Measurements from ENCODE around the gene DNAH6.

The DNAH6 gene

DNA sequence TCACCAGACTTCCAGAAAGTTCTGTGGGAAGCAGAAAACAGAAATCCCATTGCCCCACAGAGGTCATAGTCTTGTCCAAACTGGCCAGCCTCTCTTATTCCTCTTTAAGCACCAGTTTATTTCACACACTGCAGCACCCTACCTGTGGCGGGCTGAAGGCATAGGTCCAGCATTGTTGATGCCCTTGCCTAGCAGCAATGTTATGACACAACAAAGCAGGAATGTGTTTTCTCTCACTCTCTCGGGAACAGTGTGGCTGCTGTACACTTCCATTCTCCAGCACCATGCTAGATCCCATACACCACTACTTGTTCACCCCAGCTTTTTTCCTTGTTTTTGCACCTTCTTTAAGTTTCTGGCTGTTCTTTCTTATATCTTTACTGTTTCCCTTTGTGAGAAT, 181.6 kb downstream of the DNAH6 start:
- no peak for DNase-seq (ENCODE audit: low read depth)

DNA sequence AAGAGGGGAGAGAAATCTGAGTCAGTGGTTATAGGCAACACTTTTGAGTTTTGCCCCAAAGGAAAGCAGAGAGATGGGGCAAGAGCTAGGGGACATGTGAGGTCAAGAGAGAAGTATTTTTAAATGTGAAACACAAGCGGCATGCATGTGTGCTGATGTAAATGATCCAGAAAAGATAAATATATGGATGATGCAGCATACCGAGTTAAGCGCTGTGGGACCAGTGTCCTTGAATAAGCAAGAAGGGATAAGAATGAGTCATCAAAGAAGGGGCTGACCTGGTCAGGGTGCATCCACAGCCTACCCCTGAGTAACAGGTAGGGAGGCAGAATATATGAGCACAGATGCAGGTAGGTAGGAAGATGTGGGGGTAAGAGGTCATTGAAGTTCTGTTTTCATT, 183.7 kb downstream of the DNAH6 start:
- DNase-seq (ENCODE audit: low read depth): no peak

DNA sequence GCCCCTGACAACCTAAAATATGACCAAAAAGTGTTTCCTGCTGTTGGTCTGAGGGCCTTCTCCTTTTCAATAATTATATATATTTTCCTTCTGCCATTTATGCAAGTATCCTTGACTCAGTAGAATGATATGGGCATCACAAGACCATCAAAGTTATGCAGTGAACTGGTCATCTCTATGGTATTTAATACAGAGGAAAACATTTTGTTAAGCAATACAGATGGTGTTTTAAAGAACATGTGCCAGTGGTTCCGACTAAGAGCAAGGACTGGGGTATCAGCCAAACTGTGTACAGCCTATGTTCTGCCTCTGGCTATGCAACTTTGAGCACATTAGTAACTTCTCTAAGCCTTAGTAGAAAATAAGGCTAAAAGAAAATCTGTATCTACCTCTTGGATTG, 185.6 kb downstream of the DNAH6 start:
- DNase-seq (ENCODE audit: low read depth): no peak

DNA sequence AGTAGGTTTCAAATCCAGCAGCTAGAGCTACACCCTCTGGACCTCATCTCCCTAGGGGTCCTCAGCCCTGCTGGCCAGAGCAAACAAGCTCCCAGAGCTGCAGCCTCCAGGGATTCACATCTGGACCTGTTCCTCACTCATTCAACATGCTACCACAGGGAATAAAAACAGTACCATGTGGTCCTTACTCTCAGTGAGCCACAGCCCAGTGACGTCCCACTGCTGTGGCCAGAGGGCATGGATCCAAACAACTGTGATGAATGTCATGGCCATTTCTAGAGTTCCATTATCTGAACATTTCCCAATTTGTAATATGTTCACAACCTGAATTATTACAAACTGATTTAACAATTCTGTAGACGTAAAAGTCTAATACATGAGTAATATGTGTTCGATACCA, 186.6 kb downstream of the DNAH6 start:
- no peak for DNase-seq (ENCODE audit: low read depth)

DNA sequence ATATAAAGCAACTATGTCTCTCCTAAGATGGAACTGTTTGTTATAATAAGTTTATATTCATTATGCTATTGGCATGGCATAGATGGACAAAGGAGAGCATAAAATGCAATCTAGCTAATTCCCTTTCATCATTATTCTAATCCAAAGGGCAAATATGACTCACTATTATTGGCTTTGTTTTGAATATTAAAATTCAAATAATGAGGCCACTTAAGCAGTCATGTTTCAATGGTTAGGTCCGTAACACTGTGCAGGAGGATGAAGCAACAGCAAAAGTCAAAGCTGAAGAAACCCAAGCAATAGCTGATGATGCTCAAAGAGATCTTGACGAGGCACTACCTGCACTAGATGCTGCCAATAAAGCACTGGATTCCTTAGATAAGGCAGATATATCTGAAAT, 187.5 kb downstream of the DNAH6 start:
- no peak for DNase-seq (ENCODE audit: low read depth)

DNA sequence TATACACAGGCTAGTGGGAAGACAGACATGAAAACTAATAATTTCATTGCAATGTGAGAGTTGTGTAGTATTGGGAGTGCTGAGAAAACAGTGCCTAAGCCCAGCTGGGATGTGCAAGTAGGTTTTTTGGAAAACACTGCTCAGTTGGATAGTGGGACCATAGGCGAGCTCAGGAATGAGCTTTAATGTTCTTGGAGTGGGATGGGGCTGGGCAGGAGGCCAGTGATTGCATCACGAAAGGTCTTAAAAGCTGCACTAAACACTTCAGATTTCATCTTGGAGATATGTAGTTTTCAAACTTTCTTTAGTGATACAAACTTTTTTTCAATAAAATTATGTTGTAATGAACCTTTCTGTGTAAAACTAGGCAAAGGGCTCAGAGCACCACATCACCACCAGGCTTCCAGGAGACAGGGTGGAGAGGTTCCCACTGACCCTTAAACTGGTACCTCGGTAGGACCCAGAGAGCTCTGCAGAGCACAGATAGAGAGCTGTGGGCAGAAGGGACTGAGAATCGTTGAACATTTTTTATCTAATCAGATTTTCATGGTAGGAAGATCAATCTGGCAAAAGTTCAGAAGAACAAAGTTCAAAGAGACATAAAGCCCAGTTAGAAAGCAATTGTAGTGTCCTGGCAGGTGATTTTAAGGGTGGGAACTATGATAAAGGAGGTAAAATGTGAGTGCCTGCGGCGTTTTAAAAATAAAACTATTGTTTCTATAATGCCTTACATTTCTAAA, 188.4 kb downstream of the DNAH6 start:
- DNase-seq (ENCODE audit: low read depth): no peak

DNA sequence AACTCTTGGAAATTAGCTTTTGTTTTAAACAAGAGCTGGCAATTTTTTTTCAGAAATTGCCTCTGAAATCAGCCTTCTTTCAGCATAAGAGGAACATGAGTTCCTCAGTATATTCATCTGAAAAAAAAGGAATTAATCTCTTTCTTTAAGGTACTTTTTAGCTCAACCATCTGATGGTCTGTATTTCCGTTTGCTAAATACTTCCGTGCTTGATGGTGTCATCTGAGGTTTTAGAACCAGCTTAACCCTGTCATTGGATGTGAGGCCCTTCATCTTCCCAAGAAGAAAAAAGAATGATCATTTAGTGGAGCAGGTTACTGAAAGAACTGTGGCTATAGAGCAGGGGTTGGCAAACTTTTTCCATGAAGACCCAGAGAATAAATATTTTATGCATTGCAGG, 189.6 kb downstream of the DNAH6 start:
- DNase-seq (ENCODE audit: low read depth): no peak

DNA sequence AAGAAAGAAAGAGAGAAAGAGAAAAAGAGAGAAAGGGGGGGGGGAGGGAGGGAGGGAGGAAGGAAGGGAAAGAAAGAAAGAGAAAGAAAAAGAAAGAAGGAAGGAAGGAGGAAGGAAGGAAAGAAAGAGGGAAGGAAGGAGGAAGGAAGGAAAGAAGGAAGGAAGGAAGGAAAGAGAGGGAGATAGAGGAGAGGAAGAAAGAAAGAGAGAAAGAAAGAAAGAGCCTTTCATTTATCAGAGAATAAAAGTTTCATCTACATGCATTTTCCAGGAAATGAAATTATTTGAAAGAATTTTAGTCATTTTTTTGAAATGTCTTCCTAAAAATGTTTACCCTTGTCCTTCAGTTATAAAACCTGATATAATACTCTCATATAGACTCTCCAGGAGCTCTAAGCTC, 192.1 kb downstream of the DNAH6 start:
- no peak for DNase-seq (ENCODE audit: low read depth)

DNA sequence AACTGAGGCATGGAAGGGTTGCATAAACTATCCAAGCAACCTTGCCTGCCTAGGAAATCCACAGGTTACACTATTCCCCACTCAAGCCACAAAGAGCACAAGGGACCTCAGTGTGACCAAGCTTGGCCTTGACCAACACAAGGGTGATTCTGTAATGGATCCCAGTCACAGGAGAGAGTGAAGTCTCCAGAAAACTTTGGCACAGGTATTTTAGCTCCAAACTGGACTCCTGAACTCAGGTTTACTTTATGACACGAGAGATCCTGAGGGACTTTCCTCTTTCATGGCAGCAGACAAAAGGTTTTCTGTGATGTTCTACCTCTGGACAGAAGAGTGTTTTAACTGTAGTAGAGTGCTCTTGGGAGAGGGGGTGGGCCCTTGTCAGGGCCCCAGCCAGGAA, 195.4 kb downstream of the DNAH6 start:
- no peak for DNase-seq (ENCODE audit: low read depth)

DNA sequence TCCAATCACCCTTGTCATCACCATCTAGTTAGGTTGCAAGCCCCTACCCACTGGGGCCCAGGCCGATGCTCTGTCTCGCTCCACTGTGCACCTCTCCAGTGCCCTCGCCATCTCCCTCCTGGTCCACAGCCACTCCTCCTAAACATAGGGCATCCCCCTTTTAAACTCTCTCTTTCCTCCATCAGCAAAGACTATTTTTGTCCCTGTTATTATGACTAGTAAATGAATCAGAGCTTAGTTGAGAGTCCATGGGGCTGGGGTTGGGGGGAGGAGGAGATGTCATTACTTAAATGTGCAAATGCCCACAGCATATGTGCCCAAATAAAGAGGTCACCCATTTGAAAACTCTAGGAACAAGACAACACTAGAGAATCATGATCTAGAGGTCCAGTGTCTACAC, 197.1 kb downstream of the DNAH6 start:
- DNase-seq (ENCODE audit: low read depth): no peak

DNA sequence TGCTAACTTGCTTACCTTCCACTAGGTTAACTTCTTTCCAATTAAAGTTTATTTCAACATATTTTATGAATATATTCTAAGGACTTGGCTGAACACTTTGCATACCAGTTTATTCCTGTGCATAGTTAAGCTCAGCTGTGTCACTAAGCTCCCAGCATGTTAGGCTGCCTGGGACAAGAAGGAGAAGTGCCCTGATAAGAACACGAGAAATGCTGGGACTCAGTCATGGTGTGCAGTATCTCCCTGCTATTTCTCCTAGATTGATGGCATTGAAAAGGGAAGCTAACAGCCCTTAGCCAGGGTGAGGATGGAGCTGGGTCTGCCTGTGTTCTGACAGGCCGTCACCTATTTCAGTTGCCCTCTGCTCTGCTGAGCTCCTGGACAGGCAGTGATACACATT, 200.3 kb downstream of the DNAH6 start:
- DNase-seq (ENCODE audit: low read depth): no peak

DNA sequence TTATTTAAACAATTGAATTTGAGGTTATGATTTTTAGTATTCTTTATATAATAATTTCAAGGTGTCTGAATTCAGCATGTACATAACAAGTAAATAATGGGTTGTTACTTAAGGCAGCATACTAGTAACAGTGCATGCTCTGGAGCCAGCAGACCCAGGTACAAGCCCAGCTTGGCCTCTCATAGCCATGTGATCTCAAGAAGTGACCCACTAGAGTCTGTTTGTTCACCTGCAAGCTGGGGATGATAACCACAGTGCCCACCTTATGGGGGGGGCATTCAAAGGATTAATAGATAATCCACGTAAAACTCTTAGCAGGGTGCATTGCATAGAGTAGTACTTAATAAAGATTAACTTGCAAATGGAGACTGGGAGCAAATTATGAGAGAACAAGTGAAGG, 201.0 kb downstream of the DNAH6 start:
- DNase-seq (ENCODE audit: low read depth): no peak

DNA sequence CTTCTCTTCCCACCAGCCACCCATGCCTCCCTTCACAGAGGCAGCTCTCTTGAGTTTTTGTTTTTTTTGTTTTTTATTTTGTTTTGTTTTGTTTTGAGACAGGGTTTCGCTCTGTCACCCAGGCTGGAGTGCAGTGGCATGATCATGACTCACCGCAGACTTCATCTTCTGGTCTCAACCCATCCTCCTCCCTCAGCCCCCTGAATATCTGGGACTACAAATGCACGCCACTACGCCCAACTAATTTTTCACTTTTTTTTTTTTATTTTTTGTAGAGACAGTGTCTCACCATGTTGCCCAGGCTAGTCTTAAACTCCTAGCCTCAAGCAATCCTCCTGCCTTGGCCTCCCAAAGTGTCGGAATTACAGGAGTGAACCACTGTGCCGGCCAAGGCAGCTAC, 203.1 kb downstream of the DNAH6 start:
- no peak for DNase-seq (ENCODE audit: low read depth)

DNA sequence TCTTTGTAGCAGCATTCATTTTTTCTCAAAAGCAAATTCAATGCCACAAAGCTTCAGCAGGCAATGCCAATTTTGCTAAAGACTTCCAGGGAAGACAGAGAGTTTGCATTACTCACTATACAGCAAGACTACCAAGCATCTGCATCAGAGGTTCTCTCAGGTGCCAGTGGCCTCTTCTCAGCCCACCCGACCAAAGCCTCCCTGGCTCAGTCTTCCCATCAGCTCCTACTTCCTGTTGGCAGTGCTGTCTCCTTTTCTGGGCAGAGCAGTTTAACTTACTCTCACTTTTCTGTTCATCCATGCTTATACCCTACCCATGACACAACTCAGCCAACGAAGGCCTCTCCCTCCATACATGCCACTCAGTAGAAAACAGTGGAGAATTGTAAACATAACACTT, 207.5 kb downstream of the DNAH6 start:
- no peak for DNase-seq (ENCODE audit: low read depth)

DNA sequence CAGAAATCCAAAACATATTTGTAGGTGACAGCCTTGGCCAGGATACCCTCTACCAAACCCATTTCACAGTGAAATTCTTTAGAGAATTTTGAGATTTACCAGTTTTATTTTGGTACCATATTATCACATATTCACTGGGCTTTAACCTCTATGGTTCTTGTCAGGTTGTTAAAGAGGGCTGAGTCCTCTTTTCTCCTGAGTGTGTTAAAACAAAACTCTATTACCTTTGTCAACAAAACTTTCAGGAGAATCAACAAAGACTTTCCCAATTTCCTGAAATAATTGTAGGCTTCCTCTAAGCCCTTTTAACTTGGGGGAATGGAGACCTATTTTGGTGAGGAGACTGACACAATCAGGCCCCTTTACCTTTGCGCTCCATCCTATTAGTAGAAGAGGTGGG, 209.4 kb downstream of the DNAH6 start:
- DNase-seq (ENCODE audit: low read depth): no peak

DNA sequence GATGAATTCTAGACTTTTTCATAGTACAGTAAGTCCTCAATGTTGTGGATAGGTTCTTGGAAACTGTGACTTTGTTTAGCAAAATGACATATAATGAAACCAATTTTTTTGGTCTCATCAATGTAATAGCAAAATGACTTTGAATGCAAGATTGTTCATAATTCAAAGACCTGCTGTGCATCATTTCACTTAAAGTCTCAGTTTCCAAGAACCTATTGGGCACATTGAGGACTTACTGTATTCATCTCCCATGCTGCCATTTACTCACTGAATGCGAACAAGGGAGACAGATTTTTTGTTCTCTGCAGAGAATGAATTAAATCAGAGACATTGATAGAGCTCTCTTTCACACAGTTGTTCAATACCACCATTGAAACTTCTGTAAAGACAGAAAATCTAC, 211.0 kb downstream of the DNAH6 start:
- DNase-seq (ENCODE audit: low read depth): no peak

DNA sequence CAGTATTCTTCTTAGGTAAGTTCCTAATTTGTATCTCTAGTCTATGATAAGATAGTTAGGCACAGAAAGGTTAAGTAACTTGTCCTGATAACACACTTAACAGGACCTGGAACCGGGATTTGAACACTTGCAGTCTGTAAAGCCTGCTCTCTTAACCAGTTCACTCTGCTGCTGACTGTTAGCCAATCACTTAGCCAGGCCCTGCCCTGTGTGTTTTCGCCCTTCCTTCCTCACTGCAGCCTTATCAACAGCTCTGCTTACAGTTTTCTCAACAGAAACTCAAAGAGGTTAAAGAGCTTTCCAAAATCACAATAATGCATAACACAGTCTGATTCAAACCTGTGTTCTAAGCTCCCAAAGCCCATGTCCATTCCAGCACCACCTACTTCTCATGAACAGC, 212.9 kb downstream of the DNAH6 start:
- DNase-seq (ENCODE audit: low read depth): no peak

DNA sequence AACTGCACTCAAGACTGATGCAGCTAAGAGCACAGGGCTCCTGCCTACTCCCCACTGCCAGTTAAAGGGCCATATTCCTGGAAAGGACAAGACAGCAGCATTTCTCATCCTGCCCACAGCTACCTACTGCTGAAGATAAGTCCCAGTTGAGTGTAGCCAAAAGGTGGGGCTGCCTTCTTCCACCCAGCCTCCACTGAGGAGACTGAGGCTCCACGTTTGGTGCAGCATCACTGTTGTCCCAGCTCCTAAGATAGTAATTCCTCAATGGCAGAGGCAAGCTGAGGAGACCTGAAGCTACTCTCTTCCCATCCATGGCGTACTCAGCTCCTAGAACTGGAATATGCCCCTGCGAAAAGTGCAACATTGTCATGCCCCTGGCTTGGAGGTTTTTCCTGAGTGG, 214.9 kb downstream of the DNAH6 start:
- no peak for DNase-seq (ENCODE audit: low read depth)

DNA sequence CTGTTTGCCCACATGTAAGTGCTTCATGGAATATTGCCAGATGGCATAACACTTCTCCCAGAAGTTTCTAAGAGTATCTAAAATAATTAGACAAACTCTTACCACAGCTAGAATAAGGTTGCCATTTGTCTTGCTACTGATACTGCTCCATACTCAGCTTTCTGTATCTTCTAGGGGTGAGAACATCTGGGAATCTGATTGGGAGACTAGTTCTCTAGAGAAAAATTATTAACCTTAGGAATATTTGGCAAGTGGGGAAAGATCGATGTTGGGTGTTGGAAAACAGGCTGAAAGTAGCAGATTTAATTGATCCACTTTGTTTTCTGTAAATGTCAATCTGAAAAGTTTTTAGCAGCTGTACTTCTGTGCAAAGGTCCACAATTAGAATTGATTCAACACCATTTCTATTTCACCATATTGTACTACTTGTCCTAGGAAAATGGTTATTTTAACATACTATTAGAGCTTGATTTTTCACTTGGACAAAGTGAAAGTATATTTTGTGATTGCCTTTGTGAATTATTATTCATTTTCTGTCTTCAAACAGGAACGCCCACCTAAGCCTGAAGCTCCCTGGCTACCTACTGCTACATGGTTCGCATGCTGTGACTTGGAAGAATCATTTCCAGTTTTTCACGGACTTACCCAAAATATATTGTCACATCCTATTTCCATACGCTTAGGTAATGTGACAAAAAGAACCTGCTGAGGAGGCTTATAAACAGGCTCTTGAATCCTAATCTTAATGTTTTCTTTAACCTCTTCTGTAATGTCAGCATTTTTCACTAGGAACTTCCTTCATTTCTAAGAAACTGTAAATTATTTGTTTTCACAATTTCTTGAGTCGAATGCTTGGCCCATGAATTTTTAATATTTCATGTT, 216.8 kb downstream of the DNAH6 start:
- DNase-seq (ENCODE audit: low read depth): no peak

DNA sequence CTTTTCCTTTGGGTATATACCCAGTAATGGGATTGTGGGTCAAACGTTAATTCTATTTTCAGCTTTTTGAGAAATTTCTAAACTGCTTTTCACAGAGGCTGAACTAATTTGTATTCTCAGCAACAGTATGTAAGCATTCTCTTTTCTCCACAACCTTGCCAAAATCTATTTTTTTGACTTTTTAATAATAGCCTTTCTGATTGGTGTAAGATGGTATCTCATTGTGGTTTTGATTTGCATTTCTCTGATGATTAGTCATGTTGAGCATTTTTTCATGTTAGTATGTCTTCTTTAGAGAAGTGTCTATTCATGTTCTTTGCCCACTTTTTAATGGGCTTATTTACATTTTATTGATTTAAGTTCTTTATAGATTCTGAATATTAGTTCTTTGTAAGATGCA, 219.1 kb downstream of the DNAH6 start:
- DNase-seq (ENCODE audit: low read depth): no peak

DNA sequence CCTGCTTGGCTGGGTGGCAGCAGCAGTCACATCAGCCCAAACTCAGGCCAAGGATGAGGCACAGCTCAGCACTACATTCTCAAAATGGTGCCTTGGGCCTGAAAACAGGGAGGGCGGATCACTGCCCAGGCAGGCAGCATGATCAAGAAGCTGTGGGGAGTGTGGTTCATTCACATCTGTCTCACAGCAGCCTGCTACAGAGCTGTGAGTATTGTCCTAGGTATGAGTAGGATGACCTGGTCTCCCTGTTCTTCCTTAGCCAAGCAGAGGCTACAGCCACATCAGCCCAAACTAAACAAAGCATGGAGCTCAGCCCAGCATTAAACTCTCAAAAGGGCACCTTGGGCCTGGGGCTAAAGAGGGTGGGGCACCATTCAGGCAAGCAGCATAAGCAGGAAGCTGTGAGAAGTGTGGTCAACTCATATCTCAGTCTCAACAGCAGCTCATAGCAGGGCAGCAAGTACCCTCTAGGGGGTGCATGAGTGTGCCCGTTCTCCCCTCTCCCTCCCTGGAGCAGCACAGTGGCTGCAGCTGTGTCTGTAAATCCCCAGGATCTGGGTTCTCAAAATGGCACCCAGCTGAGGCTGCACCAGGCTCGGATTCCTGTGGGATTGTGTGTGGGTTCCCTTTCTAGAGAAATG, 225.0 kb downstream of the DNAH6 start:
- DNase-seq (ENCODE audit: low read depth): peak; percentile 4

DNA sequence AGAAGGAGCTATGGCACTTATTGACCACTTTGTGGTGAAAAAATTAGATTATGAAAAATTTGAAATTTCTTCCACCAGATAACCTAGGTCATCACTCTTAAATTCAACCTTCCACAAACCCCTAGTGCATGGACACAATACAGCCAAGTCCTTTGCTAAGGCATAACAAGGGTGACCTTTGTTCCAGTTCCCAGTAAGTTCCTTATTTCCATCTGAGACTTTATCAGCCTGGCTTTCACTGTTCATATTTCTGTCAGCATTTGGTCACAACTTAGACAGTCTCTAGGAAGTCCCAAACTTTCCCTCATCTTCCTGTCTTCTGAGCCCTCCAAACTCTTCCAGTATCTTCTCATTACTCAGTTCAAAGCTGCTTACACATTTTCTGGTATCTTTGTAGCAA, 232.0 kb downstream of the DNAH6 start:
- DNase-seq (ENCODE audit: low read depth): no peak

DNA sequence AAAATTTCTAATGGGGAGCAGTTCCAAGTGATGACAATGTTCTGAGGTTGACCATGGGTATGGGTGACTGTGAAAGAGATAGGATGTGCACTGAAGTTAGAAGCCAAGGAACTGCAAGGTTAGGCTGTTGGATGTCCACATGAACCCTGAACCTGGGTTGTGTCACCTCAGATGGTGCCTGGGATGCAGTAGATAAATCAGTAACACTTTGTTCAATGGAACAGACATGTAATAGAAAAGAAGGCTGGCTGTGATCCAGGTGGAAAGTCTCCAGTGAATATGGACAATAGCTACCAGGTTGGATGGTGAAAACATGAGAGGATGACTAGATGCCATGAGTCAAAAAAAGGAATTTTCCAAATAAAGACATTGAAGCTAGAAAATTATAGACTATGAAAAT, 233.1 kb downstream of the DNAH6 start:
- DNase-seq (ENCODE audit: low read depth): no peak

All from activated T-helper 9 cell treated with anti-CD3 and anti-CD28 coated beads, Interleukin-2, amount 50 U/mL, for 16 hours (primary cell).